ENCODE results near the gene CLDN34.

CLDN34 gene, protein sequence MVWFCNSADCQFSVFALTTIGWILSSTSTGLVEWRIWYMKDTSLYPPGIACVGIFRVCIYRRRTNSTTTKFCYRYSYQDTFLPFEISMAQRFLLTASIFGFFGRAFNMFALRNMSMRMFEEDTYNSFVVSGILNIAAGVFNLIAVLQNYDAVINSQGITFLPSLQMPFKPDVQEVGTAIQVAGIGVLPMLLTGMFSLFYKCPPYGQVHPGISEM

GRCh38 chrX:9966775-9967408, at the start of gene CLDN34:
Gene CLDN34, plus strand, starts transcription at chrX:9967358. Its CDS starts 0 bp downstream, at chrX:9967358.
- no peak for DNase-seq

GRCh38 chrX:9917861-9918260, 49.3 kb upstream of the CLDN34 start:
- no peak for DNase-seq

- DNase-seq: no peak
Observed at GRCh38 chrX:9919632-9920172, 47.5 kb upstream of the CLDN34 start.

GRCh38 chrX:9921407-9921806, 45.8 kb upstream of the CLDN34 start:
- DNase-seq: no peak

DNA sequence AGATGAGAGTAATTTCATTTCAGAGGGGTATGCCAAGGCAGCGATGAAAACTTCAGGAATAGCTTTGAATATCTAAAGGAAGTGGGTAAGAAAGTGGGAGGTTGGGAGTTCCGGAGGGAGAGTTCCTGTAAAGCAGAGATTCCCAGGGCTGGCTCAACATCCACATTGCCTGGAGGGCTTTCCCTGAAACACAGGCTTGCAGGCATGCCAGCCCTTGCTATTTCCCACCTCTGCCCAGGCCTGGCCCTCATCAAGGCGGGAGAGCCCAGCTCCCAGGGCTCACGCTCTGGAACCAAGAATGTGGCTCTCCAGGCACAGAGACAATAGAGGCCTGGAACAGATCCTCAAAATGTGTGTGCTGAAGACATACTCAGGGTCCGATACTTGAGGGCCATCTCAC, 43.8 kb upstream of the CLDN34 start:
- DNase-seq: no peak

DNA sequence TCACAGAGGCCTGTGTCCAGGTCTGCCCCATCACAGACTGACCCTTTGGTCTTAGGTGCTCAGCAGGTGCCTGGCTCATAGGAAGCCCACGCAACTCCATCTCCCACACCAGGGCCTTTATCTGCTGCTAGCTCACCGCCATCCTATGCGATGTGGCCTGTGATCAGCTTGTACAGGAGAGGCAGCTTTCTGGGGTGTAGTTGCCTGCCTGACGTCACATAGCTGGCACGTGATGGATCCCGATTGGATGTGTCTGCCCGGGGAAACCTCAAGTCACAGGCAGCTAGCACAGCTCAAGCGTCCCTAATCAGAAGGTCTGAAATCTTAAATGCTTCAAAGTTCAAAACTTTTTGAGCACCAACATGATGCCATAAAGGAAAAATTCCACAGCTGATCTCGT, 41.2 kb upstream of the CLDN34 start:
- no peak for DNase-seq

DNA sequence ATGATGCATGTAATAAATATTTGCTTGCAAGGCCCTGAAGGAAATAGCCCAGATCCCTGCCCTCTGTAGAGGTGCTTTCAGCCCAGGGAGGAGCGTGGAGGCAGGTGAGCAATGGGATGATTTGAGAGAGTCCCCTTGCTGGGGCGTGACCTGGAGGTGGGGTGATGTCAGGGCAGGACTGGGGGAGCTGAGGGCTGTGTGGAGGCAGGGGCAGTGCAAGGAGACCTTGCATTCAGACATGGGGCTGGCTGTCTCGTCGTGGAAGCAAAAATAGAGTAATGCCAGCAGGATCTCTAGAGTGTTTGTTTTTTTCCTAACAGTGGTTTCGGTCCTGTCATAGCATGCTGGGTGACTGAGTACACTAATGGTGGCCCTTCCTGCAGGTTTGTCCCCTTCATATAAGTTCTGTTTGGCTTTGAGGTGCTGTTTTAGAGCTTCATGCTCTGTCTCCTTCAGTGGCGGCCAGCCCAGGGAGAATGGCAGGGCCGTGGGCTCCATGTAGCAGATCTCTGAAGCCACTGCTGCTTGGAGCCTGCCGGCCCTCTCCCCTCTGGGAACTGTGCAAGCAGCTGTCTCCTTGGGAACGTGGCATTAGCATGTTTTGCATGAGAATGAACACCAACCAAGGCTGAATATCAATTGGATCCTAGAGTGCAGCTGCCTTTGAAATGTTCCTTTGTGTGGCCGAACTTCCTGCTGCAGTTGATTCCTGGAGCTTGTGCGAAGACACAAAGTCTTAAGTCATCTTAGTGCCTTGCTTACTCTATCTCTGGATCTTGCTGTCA, 39.3 kb upstream of the CLDN34 start:
- no peak for DNase-seq

- no peak for DNase-seq
Observed at GRCh38 chrX:9935436-9935835, 31.7 kb upstream of the CLDN34 start.

- no peak for DNase-seq
Observed at GRCh38 chrX:9937761-9938160, 29.4 kb upstream of the CLDN34 start.

DNA sequence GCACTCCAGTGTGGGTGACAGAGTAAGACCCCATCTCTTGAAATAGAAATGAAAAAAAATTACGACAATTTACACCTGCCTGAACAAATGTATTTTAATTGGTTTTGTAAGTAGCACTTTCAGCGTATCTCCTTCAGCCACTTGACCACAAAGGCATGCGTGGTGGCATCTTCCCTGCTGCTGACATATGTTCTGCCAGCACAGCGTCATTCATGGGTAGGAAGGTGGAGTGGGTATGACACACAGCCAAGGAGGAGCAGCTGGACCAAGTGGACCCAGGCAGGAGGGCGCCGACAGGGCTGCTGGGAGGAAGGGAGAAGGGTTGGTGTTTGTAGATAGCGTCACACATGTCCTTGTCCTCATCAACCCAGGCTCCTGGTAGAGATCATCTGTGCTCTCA, 28.6 kb upstream of the CLDN34 start:
- no peak for DNase-seq

DNA sequence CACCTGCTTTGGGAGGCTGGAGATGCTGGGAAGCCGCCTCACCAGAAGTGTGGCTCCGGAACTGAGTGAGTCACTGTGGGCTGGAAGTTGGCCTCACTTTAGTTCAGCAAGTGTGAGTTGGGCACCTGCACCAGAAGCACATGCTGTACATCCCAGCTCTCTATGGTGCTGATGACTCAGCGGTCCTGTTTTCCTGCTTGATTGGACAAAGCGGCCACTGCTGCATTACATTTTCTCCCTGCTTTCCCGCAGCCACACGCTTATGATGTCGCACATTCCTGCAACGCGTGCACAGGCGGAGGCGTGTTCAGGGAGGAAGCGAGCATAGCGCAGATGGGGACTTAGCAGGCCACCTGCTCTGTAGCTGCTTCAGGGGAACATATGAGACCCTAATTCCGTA, 26.7 kb upstream of the CLDN34 start:
- no peak for DNase-seq

DNA sequence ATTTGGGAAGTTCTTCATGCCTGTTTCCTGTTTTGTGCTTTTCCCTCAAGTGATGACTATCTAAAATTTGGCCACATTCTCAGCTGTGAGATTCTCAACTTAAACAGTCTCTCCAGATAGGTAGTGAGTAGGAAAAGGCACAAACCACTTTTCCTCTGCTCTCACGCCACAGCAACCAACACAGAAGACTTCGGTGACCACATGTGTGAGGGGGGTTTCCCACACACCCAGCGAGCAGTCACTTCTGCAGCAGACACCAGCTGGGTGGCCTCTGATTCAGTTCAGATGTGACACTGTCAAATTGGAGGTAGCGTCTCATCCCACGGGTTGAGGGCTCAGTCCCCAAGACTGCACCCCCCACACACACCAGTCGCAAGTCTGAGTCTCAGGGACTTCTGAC, 25.1 kb upstream of the CLDN34 start:
- DNase-seq: peak; percentile 32 to 54

DNA sequence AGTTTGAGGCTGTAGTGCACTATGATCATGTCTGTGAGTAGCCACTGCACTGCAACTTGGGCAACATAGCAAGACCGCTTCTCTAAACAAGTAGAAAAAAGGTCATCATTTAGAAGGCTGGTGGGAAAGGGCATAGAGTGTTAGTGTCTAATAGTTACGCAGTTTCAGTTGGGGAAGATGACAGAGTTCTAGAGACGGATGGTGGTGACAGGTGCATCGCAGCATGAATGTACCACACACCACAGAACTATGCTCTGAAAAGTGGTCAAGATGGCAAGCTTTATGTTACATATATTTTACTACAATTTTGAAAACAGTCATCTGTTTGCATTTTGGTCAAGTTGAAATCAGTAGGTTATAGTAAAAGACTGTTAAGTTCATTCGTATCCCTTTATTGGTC, 23.7 kb upstream of the CLDN34 start:
- no peak for DNase-seq

DNA sequence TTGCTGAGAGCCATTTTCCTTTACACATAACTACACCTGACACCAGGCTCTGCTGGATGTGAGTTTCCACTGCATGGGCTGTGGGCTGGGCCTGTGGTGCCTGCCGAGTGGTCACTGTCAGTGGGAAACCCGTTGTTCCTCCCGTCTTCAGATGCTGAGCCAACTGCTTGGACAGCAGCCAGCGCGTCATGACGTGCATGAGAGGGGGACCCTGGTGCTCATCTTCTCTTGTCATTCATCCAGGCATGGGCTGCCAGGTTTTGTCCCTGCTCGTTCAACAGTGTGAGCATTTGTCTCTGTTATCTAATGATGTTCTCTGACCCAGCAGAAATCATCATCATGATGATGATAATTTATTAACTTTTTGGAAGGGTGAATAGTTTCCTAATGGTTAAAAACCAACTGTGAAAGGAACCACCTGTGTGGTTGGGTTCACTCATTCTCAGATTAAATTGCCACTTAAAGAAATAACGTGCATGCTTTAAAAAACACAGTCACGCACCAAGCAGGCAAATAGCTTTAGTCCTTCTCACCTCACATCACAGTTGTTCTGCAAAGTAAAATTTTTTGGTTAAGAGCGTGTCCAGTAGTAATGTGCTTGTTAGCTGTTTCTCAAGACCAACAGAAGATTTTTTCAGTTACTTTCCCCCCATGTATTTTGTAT, 19.9 kb upstream of the CLDN34 start:
- DNase-seq: no peak

DNA sequence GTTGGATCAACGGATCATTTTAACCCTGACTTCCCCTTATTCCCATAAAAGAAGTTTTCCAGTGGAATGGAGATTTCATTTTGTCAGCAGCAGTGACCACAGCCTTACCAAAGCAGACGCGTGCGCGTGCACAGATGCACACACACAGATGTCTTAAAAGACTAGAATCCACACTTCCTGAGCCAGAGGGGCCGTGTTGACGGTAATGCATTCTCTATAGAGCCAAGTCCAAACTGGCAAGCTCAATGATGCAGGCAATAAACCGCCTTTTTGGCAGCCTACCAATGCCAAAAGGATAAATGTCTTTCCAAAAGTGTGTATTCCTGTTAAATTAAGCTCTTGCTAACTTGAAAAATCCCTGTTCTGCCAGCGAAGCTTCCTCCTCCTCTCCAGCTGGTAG, 18.8 kb upstream of the CLDN34 start:
- DNase-seq: no peak

DNA sequence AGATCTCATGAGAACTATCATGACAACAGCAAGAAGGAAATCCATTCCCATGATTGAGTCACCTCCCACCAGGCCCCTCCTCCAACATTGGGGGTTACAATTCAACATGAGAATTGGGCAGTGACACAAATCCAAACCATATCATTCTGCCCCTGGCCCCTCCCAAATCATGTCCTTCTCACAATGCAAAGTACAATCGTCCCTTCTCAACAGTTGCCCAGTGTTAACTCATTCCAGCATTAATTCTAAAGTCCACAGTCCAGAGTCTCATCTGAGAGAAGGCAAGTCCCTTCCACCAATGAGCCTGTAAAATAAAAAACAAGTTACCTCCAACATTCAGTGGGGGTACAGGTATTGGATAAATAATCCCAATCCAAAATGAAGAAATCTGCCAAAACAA, 14.9 kb upstream of the CLDN34 start:
- no peak for DNase-seq

DNA sequence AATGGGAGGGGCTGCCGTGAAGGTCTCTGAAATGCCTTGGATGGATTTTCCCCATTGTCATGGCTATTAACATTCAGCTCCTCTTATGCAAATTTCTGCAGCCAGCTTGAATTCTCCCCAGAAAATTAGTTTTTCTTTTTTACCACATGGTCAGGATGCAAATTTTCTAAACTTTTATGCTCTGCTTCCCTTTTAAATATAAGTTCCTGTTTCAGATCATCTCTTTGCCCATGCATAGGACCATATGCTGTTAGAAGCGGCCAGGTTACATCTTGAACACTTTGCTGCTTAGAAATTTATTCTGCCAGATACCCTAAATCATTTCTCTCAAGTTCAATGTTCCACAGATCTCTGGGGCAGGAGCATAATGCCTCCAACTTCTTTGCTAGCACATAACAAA, 13.8 kb upstream of the CLDN34 start:
- no peak for DNase-seq

- DNase-seq: no peak
Observed at GRCh38 chrX:9955506-9955905, 11.7 kb upstream of the CLDN34 start.

DNA sequence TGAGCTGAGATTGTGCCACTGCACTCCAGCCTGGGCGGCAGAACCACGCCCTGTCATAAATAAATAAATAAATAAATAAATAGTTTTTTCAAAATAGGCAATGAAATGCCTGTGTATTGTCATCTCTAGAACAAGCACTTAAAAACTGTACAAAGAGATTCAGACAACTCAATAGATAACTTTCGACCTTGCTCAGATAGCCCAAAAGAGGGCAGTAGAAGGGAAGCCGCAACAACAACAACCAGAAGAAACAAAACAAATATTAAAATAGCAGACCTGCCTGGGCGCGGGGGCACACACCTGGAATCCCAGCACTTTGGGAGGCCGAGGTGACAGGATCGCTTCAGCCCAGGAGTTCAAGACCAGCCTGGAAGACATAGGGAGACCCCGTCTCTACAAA, 9.4 kb upstream of the CLDN34 start:
- no peak for DNase-seq

DNA sequence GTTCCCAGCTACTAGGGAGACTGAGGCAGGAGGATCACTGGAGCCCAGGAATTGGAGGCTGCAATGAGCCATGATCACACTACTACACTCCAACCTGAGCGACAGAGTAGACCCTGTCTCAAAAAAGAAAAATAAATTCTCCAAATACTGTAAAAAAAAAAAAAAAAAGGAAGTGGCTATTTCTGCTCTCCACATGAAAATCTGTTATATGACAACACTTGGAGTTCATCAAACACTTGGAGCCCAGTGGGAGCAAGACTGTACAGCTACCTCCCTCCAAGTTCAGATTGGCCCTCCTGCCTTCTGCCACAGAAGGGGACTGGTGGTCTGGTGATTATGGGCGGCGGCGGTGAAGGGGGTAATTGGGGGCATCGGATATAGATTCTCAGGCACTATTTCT, 9.0 kb upstream of the CLDN34 start:
- no peak for DNase-seq

DNA sequence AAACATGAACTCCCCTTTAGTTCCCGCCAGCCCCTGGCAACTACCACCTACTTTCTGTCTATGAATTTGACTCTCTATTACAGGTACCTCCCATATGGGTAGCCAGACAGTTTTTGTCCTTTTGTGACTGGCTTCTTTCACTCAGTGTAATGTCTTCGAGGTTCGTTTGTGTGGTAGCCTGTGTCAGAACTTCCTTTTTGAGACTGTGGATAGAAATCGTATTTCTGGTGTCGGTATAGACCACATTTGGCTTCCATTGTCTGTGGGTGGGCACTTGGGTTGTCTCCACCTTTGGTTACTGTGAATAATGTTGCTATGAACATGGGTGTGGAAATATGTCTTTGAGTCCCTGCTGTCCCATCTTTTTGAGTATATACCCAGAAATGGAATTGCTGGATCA, 5.4 kb upstream of the CLDN34 start:
- DNase-seq: no peak

DNA sequence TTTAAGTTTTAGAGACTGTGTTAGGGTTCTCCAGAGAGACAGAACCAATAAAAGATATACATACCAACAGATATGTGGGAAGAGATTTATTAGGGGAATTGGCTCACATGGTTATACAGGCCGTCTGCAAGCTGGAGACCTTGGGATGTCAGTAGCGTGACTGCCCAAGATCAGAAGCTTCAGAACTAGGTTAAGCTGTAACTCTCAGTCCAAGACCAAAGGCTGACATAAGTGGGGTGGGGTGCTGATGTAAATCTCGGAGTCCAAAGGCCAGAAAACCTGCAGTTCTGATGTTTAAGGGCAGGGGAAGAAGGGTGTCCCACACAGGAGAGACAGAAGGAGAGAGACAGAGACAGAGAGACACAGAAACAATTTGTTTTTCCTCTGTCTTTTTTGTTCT, 10.5 kb downstream of the CLDN34 start:
- DNase-seq: no peak

DNA sequence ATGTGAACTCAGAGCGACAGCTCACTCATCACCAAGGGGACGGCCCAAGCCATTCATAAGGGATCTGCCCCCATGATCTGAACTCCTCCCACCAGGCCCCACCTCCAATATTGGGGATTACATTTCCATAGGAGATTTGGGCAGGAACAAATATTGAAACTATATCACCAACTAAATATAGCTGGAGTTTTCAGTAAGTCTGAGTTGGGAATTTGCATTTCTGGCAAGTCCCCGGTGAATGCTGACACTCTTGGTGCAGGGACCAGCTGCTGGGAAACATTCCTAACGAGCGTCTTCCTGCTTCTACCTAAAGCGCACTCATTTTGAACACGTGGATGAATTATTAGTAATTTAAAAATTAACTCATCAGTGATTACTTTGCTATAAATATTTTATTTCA, 13.2 kb downstream of the CLDN34 start:
- no peak for DNase-seq

GRCh38 chrX:9980927-9981326, 13.8 kb downstream of the CLDN34 start:
- no peak for DNase-seq
